GM12878 (cell line): ENCODE results near the gene ILF2. TPM values are rescaled to one million over a fixed set of nuclear protein-coding genes. Genes with fewer than 3 reads are reported as not detected.

Experiments
- BHLHE40 ChIP-seq, 2 experiments: fragments of 450-650 bp in 1 of 2; IDR thresholded peaks; 2 replicates each; pipeline ENCODE4 v1.6.1; 2011 to 2017; ENCODE audit warnings: low read depth in 2 of 2, borderline replicate concordance in 1 of 2, improper control_type of control experiment in 1 of 2, low read length in 1 of 2, mild to moderate bottlenecking in 1 of 2
- CHD1 ChIP-seq: IDR thresholded peaks from 2 replicates; pipeline ENCODE4 v1.6.1; 2012; ENCODE audit warnings: low read depth, low read length, improper control_type of control experiment
- CREM ChIP-seq: IDR thresholded peaks from 2 replicates; pipeline ENCODE4 v1.6.1; 2014; ENCODE audit warnings: antibody characterized with exemption, low read depth
- FOS ChIP-seq: IDR thresholded peaks from 3 replicates; pipeline ENCODE4 v1.6.1; 2011; ENCODE audit warnings: borderline replicate concordance; ENCODE audit not compliant: insufficient read length; ENCODE audit errors: extremely low read depth
- GABPA ChIP-seq: IDR thresholded peaks from 2 replicates; pipeline ENCODE4 v1.6.1; 2014; ENCODE audit warnings: antibody characterized with exemption, low read depth, mild to moderate bottlenecking, inconsistent platforms
- HDGF ChIP-seq: fragments of 450-650 bp; IDR thresholded peaks from 2 replicates; pipeline ENCODE4 v1.6.1; 2016; ENCODE audit warnings: antibody characterized with exemption
- IKZF2 ChIP-seq, 2 experiments: fragments of 450-650 bp; IDR thresholded peaks; 2 replicates each; pipeline ENCODE4 v1.6.1; 2017; ENCODE audit warnings: mild to moderate bottlenecking in 2 of 2, moderate library complexity in 2 of 2
- IRF4 ChIP-seq: IDR thresholded peaks from 2 replicates; pipeline ENCODE4 v1.6.1; 2011; ENCODE audit warnings: low read depth, low read length
- JUND ChIP-seq: IDR thresholded peaks from 2 replicates; pipeline ENCODE4 v1.6.1; 2012; ENCODE audit warnings: low read depth, mild to moderate bottlenecking, low read length, improper control_type of control experiment, moderate library complexity
- MXI1 ChIP-seq: fragments of 150-350 bp; IDR thresholded peaks from 2 replicates; pipeline ENCODE4 v1.6.1; 2011; ENCODE audit warnings: low read depth, mild to moderate bottlenecking, inconsistent platforms, low read length, improper control_type of control experiment
- MYC ChIP-seq: IDR thresholded peaks from 2 replicates; pipeline ENCODE4 v1.6.1; 2011; ENCODE audit warnings: mild to moderate bottlenecking, low read length, moderate library complexity, inconsistent platforms; ENCODE audit not compliant: insufficient read depth, insufficient replicate concordance, insufficient read length, severe bottlenecking
- PML ChIP-seq: IDR thresholded peaks from 2 replicates; pipeline ENCODE4 v1.6.1; 2012; ENCODE audit warnings: low read length, inconsistent platforms
- POLR2AphosphoS2 ChIP-seq: IDR thresholded peaks from 2 replicates; pipeline ENCODE4 v1.6.1; 2011; ENCODE audit warnings: low read depth, mild to moderate bottlenecking, low read length, improper control_type of control experiment, moderate library complexity
- RAD21 ChIP-seq: IDR thresholded peaks from 2 replicates; pipeline ENCODE4 v1.6.1; 2011; ENCODE audit warnings: mild to moderate bottlenecking, low read depth, low read length, moderate library complexity; ENCODE audit not compliant: insufficient read depth
- RCOR1 ChIP-seq: conservative IDR thresholded peaks from 2 replicates; pipeline ENCODE4 v1.6.1; 2012; ENCODE audit warnings: low read depth, low read length, improper control_type of control experiment
- SMC3 ChIP-seq: IDR thresholded peaks from 2 replicates; pipeline ENCODE4 v1.6.1; 2011; ENCODE audit warnings: low read length, improper control_type of control experiment, borderline replicate concordance
- SPI1 ChIP-seq: IDR thresholded peaks from 2 replicates; pipeline ENCODE4 v1.6.1; 2011; ENCODE audit warnings: low read depth, mild to moderate bottlenecking, low read length, moderate library complexity, borderline replicate concordance; ENCODE audit not compliant: insufficient read depth
- SREBF2 ChIP-seq: IDR thresholded peaks from 2 replicates; pipeline ENCODE4 v1.6.1; 2012; ENCODE audit warnings: mild to moderate bottlenecking, low read length
- SUPT20H ChIP-seq: IDR thresholded peaks from 2 replicates; pipeline ENCODE4 v1.6.1; 2011; ENCODE audit warnings: low read depth, mild to moderate bottlenecking, low read length, moderate library complexity, borderline replicate concordance; ENCODE audit not compliant: control insufficient read depth
- TARDBP ChIP-seq: IDR thresholded peaks from 2 replicates; pipeline ENCODE4 v1.6.1; 2016; ENCODE audit warnings: borderline replicate concordance
- TCF12 ChIP-seq: IDR thresholded peaks from 2 replicates; pipeline ENCODE4 v1.6.1; 2011; ENCODE audit warnings: low read depth, mild to moderate bottlenecking, low read length
- ZNF207 ChIP-seq: fragments of 450-650 bp; IDR thresholded peaks from 2 replicates; pipeline ENCODE4 v1.6.1; 2014; ENCODE audit warnings: antibody characterized with exemption, mild to moderate bottlenecking, borderline replicate concordance
- ZNF24 ChIP-seq: fragments of 450-650 bp; IDR thresholded peaks from 2 replicates; pipeline ENCODE4 v1.6.1; 2017; ENCODE audit warnings: antibody characterized with exemption, mild to moderate bottlenecking
- polyA plus RNA-seq, 11 experiments: library from polyadenylated mRNA; depleted of rRNA in 4 of 11; unstranded in 6 of 11; stranded (reverse) in 5 of 11; fragments of >200 nt; fragmentation: Nextera tagmentation in 4 of 11; fragmentation: Illumina TruSeq in 1 of 11; extraction: Ambion mirVana in 4 of 11; extraction: Trizol in 1 of 11; gene quantifications; 1 replicate in 1 of 11; 2 replicates in 10 of 11; pipeline versions ENCODE4 v1.2.1 to v1.2.3, GENCODE V29; 2011 to 2016; ENCODE audit warnings: inconsistent platforms in 2 of 11, missing spikeins in 2 of 11, low read depth in 1 of 11
- total RNA-seq, 4 experiments: library from RNA; depleted of rRNA in 3 of 4; stranded (reverse); fragments of >200 nt in 3 of 4; fragmentation: Illumina TruSeq in 1 of 4; extraction: Trizol in 1 of 4; gene quantifications; 2 replicates each; pipeline versions ENCODE4 v1.2.1 to v1.2.3, GENCODE V29; 2013 to 2021
- TF ChIP-seq, protein P1 (sequence below): fragments of 450-650 bp; IDR thresholded peaks from 2 replicates; pipeline ENCODE4 v1.6.1; 2016; ENCODE audit warnings: mild to moderate bottlenecking
- TF ChIP-seq, protein P2 (sequence below): fragments of 150-350 bp; IDR thresholded peaks from 2 replicates; pipeline ENCODE4 v1.6.1; 2014; ENCODE audit warnings: mild to moderate bottlenecking, low read depth, low read length
- TF ChIP-seq, protein P3 (sequence below): IDR thresholded peaks from 2 replicates; pipeline ENCODE4 v1.6.1; 2012; ENCODE audit warnings: low read length, inconsistent platforms
- TF ChIP-seq, protein P4 (sequence below): fragments of 450-650 bp; IDR thresholded peaks from 2 replicates; pipeline ENCODE4 v1.6.1; 2017; ENCODE audit warnings: borderline replicate concordance

The ILF2 gene
- total and polyA plus RNA-seq, 10 of the 15 experiments (the other 5 are each of a cell fraction or from before 2014, with no cell fraction given) = 261 to 520 (median 449) TPM

DNA sequence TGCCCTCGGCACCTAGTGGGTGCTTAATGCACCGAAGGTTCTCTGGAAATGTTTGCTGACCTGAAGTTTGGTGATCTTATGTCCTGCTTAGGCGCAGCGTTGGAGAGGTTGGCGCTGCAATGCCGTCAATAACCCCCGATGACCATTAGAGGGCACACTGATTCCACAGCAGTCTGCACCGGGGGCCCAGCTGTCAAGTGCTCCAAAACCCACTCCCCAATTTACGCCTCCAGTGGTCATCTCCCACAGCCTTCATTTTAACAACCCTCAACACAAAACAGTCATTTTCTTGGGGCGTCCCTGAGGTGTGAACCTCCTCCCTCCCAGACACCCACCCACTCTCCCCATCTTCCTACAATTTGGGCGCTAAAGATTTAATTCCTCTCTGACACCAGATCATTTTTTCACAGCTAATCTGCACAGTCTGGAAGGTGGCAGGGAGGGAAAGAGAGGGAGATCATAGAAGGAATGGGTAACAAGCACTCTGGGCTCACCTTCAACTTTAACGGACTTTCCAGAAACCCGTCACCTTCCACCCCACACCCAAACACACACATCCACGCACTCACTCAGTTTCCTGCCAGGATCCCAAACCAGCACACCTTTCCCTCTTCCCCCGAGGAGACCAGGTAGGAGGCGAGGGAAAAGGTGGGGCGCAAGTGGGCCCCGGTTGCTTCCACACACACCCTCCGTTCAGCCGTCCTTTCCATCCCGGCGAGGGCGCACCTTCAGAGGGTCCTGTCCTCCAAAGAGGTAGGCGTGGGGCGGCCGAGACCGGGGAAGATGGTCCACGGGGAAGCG lies 7.1 kb upstream of the ILF2 start (continued):
- TF ChIP-seq GABPA (no peak), HDGF (peak; percentile 44; the same call in 1 of the 2 replicates), RCOR1 (no peak), SPI1 (no peak), BHLHE40 (IDR thresholded peaks at IDR 0.05; ENCODE audit: borderline replicate concordance in 1 of 2, low read depth in 2 of 2, low read length in 1 of 2) (peak in 1 of 2 experiments; percentile 9; a peak in 1 of 4 replicates), CREM (no peak), TCF12 (0 out of 2 replicates have a peak, but pooled peaks have one; percentile 37), TARDBP (no peak), RAD21 (peak; percentile 90), ZNF207 (no peak), POLR2AphosphoS2 (no peak), ZNF24 (no peak), FOS (no peak), IRF4 (no peak), JUND (no peak), SUPT20H (no peak), PML (no peak), CHD1 (no peak), IKZF2 (IDR thresholded peaks at IDR 0.05) (no peak), SREBF2 (no peak), SMC3 (peak; percentile 85), MYC (no peak), MXI1 (no peak)
- TF ChIP-seq, protein P1, sequence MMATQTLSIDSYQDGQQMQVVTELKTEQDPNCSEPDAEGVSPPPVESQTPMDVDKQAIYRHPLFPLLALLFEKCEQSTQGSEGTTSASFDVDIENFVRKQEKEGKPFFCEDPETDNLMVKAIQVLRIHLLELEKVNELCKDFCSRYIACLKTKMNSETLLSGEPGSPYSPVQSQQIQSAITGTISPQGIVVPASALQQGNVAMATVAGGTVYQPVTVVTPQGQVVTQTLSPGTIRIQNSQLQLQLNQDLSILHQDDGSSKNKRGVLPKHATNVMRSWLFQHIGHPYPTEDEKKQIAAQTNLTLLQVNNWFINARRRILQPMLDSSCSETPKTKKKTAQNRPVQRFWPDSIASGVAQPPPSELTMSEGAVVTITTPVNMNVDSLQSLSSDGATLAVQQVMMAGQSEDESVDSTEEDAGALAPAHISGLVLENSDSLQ = no peak
- TF ChIP-seq, protein P2, sequence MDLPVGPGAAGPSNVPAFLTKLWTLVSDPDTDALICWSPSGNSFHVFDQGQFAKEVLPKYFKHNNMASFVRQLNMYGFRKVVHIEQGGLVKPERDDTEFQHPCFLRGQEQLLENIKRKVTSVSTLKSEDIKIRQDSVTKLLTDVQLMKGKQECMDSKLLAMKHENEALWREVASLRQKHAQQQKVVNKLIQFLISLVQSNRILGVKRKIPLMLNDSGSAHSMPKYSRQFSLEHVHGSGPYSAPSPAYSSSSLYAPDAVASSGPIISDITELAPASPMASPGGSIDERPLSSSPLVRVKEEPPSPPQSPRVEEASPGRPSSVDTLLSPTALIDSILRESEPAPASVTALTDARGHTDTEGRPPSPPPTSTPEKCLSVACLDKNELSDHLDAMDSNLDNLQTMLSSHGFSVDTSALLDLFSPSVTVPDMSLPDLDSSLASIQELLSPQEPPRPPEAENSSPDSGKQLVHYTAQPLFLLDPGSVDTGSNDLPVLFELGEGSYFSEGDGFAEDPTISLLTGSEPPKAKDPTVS = no peak
- TF ChIP-seq, protein P3, sequence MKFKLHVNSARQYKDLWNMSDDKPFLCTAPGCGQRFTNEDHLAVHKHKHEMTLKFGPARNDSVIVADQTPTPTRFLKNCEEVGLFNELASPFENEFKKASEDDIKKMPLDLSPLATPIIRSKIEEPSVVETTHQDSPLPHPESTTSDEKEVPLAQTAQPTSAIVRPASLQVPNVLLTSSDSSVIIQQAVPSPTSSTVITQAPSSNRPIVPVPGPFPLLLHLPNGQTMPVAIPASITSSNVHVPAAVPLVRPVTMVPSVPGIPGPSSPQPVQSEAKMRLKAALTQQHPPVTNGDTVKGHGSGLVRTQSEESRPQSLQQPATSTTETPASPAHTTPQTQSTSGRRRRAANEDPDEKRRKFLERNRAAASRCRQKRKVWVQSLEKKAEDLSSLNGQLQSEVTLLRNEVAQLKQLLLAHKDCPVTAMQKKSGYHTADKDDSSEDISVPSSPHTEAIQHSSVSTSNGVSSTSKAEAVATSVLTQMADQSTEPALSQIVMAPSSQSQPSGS = no peak
- TF ChIP-seq, protein P4, sequence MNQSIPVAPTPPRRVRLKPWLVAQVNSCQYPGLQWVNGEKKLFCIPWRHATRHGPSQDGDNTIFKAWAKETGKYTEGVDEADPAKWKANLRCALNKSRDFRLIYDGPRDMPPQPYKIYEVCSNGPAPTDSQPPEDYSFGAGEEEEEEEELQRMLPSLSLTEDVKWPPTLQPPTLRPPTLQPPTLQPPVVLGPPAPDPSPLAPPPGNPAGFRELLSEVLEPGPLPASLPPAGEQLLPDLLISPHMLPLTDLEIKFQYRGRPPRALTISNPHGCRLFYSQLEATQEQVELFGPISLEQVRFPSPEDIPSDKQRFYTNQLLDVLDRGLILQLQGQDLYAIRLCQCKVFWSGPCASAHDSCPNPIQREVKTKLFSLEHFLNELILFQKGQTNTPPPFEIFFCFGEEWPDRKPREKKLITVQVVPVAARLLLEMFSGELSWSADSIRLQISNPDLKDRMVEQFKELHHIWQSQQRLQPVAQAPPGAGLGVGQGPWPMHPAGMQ = no peak
